GM18526 (cell line): ENCODE data around the gene MRTFA.

Experiments used
- POLR2A ChIP-seq: IDR thresholded peaks from 3 replicates; pipeline ENCODE4 v1.6.1; 2011; ENCODE audit not compliant: insufficient read length; ENCODE audit errors: extremely low read depth

MRTFA gene

GRCh38 chr22:40406063-40406890 is 230.2 kb downstream of the MRTFA start:
- TF ChIP-seq POLR2A = no peak

- no peak for TF ChIP-seq POLR2A
These were observed 231.1 kb downstream of the MRTFA start for GRCh38 chr22:40405178-40406062.

- no peak for TF ChIP-seq POLR2A
These were observed 232.0 kb downstream of the MRTFA start for GRCh38 chr22:40404251-40405177.

GRCh38 chr22:40403651-40404050 is 232.9 kb downstream of the MRTFA start:
- no peak for TF ChIP-seq POLR2A

GRCh38 chr22:40403141-40403540 is 233.4 kb downstream of the MRTFA start:
- TF ChIP-seq POLR2A = no peak

- TF ChIP-seq POLR2A = no peak
These were observed 234.5 kb downstream of the MRTFA start for GRCh38 chr22:40401981-40402406.

- TF ChIP-seq POLR2A = no peak
These were observed 235.0 kb downstream of the MRTFA start for GRCh38 chr22:40401532-40401931.

- TF ChIP-seq POLR2A = no peak
These were observed 236.4 kb downstream of the MRTFA start for GRCh38 chr22:40400159-40400558.

GRCh38 chr22:40399621-40400020 is 236.9 kb downstream of the MRTFA start:
- TF ChIP-seq POLR2A = no peak

- TF ChIP-seq POLR2A = no peak
These were observed 239.1 kb downstream of the MRTFA start for GRCh38 chr22:40397396-40397795.

GRCh38 chr22:40396882-40397281 is 239.6 kb downstream of the MRTFA start:
- no peak for TF ChIP-seq POLR2A

- TF ChIP-seq POLR2A = no peak
These were observed 240.9 kb downstream of the MRTFA start for GRCh38 chr22:40395607-40396006.

GRCh38 chr22:40394607-40395006 is 241.9 kb downstream of the MRTFA start:
- TF ChIP-seq POLR2A = no peak

GRCh38 chr22:40392618-40393017 is 243.9 kb downstream of the MRTFA start:
- TF ChIP-seq POLR2A = no peak

GRCh38 chr22:40391417-40391816 is 245.1 kb downstream of the MRTFA start:
- TF ChIP-seq POLR2A = no peak

- no peak for TF ChIP-seq POLR2A
These were observed 248.3 kb downstream of the MRTFA start for GRCh38 chr22:40388231-40388630.

- no peak for TF ChIP-seq POLR2A
These were observed 248.8 kb downstream of the MRTFA start for GRCh38 chr22:40387746-40388145.
